ENCODE results near the gene COX15. TPM values are rescaled to one million over a fixed set of nuclear protein-coding genes. Genes with fewer than 3 reads are reported as not detected.

Gene COX15
- total RNA-seq, 3 donors from 2014 or later (not counting 1 experiment from before 2014, with no cell fraction given), result 17.1 to 27.9 (median 20.3) TPM

GRCh38 chr10:99720387-99720786, 11.5 kb downstream of the COX15 start:
- H3K9me3 ChIP-seq (ENCODE audit: control insufficient read depth, insufficient read depth, low read length), result no peaks in the 10 kb centered on the region
- ATAC-seq (no peak), DNase-seq (no peak)
- H3K36me3 ChIP-seq (ENCODE audit: control insufficient read depth, insufficient read depth, low read length), result peaks cover 68% of the 10 kb centered on the region
- H3K27me3 ChIP-seq (ENCODE audit: control insufficient read depth, insufficient read depth, low read length), result no peaks in the 10 kb centered on the region
- Mint-ChIP-seq H3K4me3 (no peak overlapping the region), H3K27ac (no peak overlapping the region), H3K27me3 (ENCODE audit: low read depth in 2 of 2) (no peaks in the 10 kb centered on the region), H3K4me1 (peaks cover 0 to 6% of the 10 kb centered on the region in 2 donors), H3K9me3 (no peaks in the 10 kb centered on the region), H3K36me3 (peaks cover 21% of the 10 kb centered on the region)
- H3K4me1 ChIP-seq (ENCODE audit: control insufficient read depth, insufficient read depth, low read length), result no peaks in the 10 kb centered on the region
- H3K4me3 ChIP-seq (ENCODE audit: low read length), result no peak overlapping the region
- no peak for TF ChIP-seq CTCF (IDR thresholded peaks at IDR 0.05)
- 90% methylated on average over 2 of the region's 2 CpGs for WGBS (ENCODE audit: insufficient coverage)
- H3K27ac ChIP-seq (ENCODE audit: low read length), result no peak overlapping the region
- intact Hi-C loops (cut with micrococcal nuclease), result no loop called here

GRCh38 chr10:99714446-99714845, 17.5 kb downstream of the COX15 start:
- DNase-seq (no peak), ATAC-seq (no peak)
- no peaks in the 10 kb centered on the region for H3K9me3 ChIP-seq (ENCODE audit: control insufficient read depth, insufficient read depth, low read length)
- intact Hi-C loops (cut with micrococcal nuclease), result no loop called here
- WGBS (ENCODE audit: insufficient coverage), result 95% methylated on average over 5 of the region's 5 CpGs
- Mint-ChIP-seq H3K27ac (peak overlapping the region in 1 of 2 donors; percentile 19), H3K9me3 (no peaks in the 10 kb centered on the region), H3K4me3 (no peak overlapping the region), H3K4me1 (no peaks in the 10 kb centered on the region), H3K36me3 (peaks cover 17% of the 10 kb centered on the region), H3K27me3 (ENCODE audit: low read depth in 2 of 2) (no peaks in the 10 kb centered on the region)
- H3K4me3 ChIP-seq (ENCODE audit: low read length), result no peak overlapping the region
- H3K27ac ChIP-seq (ENCODE audit: low read length), result no peak overlapping the region
- no peaks in the 10 kb centered on the region for H3K4me1 ChIP-seq (ENCODE audit: control insufficient read depth, insufficient read depth, low read length)
- H3K27me3 ChIP-seq (ENCODE audit: control insufficient read depth, insufficient read depth, low read length), result no peaks in the 10 kb centered on the region
- peaks cover 55% of the 10 kb centered on the region for H3K36me3 ChIP-seq (ENCODE audit: control insufficient read depth, insufficient read depth, low read length)
- TF ChIP-seq CTCF (IDR thresholded peaks at IDR 0.05), result no peak

- no peaks in the 10 kb centered on the region for H3K27me3 ChIP-seq (ENCODE audit: control insufficient read depth, insufficient read depth, low read length)
- H3K27me3 Mint-ChIP-seq (ENCODE audit: low read depth in 2 of 2), result no peaks in the 10 kb centered on the region
- intact Hi-C loops (cut with micrococcal nuclease), result loop anchor here (1.0 kb wide), 1 partner anchor 151 kb away; no protein-coding TSS in a partner anchor
- peak in 1 of 2 donors; percentile 65 for DNase-seq
- no peak overlapping the region for H3K4me3 ChIP-seq (ENCODE audit: low read length)
- no peaks in the 10 kb centered on the region for H3K4me1 ChIP-seq (ENCODE audit: control insufficient read depth, insufficient read depth, low read length)
- no peak overlapping the region for H3K4me3 Mint-ChIP-seq
- peaks cover 36% of the 10 kb centered on the region for H3K36me3 ChIP-seq (ENCODE audit: control insufficient read depth, insufficient read depth, low read length)
- peak; percentile 23 for TF ChIP-seq CTCF (IDR thresholded peaks at IDR 0.05)
- H3K9me3 ChIP-seq (ENCODE audit: control insufficient read depth, insufficient read depth, low read length), result no peaks in the 10 kb centered on the region
- H3K27ac ChIP-seq (ENCODE audit: low read length), result no peak overlapping the region
- ATAC-seq, result peak in 2 of 3 donors; percentile 53 to 56
- H3K4me1 Mint-ChIP-seq, result no peaks in the 10 kb centered on the region
- H3K36me3 Mint-ChIP-seq, result peaks cover 16% of the 10 kb centered on the region
- no peak overlapping the region for H3K27ac Mint-ChIP-seq
- no peaks in the 10 kb centered on the region for H3K9me3 Mint-ChIP-seq
Measured at GRCh38 chr10:99711129-99711719, 20.7 kb downstream of the COX15 start.
